GM12878 (cell line): ENCODE data around the gene ATP13A2. TPM values are rescaled to one million over a fixed set of nuclear protein-coding genes. Genes with fewer than 3 reads are reported as not detected.

ENCODE experiments used
- TAF1 ChIP-seq: IDR thresholded peaks from 2 replicates; pipeline ENCODE4 v1.6.1; 2011; ENCODE audit warnings: mild to moderate bottlenecking, low read depth, low read length, borderline replicate concordance
- TCF3 ChIP-seq: IDR thresholded peaks from 2 replicates; pipeline ENCODE4 v1.6.1; 2012; ENCODE audit warnings: low read depth, mild to moderate bottlenecking, low read length, borderline replicate concordance; ENCODE audit not compliant: insufficient read depth
- YBX1 ChIP-seq: fragments of 450-650 bp; IDR thresholded peaks from 2 replicates; pipeline ENCODE4 v1.6.1; 2016; ENCODE audit warnings: antibody characterized with exemption
- ZNF217 ChIP-seq: fragments of 450-650 bp; IDR thresholded peaks from 2 replicates; pipeline ENCODE4 v1.6.1; 2017; ENCODE audit warnings: antibody characterized with exemption, mild to moderate bottlenecking
- ZNF384 ChIP-seq: IDR thresholded peaks from 2 replicates; pipeline ENCODE4 v1.6.1; 2012; ENCODE audit warnings: low read depth, mild to moderate bottlenecking, low read length, improper control_type of control experiment, borderline replicate concordance
- polyA plus RNA-seq, 11 experiments: library from polyadenylated mRNA; depleted of rRNA in 4 of 11; unstranded in 6 of 11; stranded (reverse) in 5 of 11; fragments of >200 nt; fragmentation: Nextera tagmentation in 4 of 11; fragmentation: Illumina TruSeq in 1 of 11; extraction: Ambion mirVana in 4 of 11; extraction: Trizol in 1 of 11; gene quantifications; 1 replicate in 1 of 11; 2 replicates in 10 of 11; pipeline versions ENCODE4 v1.2.1 to v1.2.3, GENCODE V29; 2011 to 2016; ENCODE audit warnings: inconsistent platforms in 2 of 11, missing spikeins in 2 of 11, low read depth in 1 of 11
- total RNA-seq, 4 experiments: library from RNA; depleted of rRNA in 3 of 4; stranded (reverse); fragments of >200 nt in 3 of 4; fragmentation: Illumina TruSeq in 1 of 4; extraction: Trizol in 1 of 4; gene quantifications; 2 replicates each; pipeline versions ENCODE4 v1.2.1 to v1.2.3, GENCODE V29; 2013 to 2021
- TF ChIP-seq, protein P1 (sequence below): fragments of 450-650 bp; IDR thresholded peaks from 2 replicates; pipeline ENCODE4 v1.6.1; 2017; ENCODE audit warnings: borderline replicate concordance
- TF ChIP-seq, protein P2 (sequence below): fragments of 450-650 bp; formaldehyde crosslinking; IDR thresholded peaks from 2 replicates; pipeline ENCODE4 v1.5.0; 2022; ENCODE audit warnings: mild to moderate bottlenecking, missing genetic modification characterization
- TF ChIP-seq, protein P3 (sequence below): fragments of 450-650 bp; IDR thresholded peaks from 2 replicates; pipeline ENCODE4 v1.6.1; 2018; ENCODE audit warnings: borderline replicate concordance, mild to moderate bottlenecking; ENCODE audit not compliant: partially characterized antibody

The ATP13A2 gene
- total and polyA plus RNA-seq, 10 of the 15 experiments (the other 5 are each of a cell fraction or from before 2014, with no cell fraction given), result 0.24 to 30.5 (median 8.0) TPM

DNA sequence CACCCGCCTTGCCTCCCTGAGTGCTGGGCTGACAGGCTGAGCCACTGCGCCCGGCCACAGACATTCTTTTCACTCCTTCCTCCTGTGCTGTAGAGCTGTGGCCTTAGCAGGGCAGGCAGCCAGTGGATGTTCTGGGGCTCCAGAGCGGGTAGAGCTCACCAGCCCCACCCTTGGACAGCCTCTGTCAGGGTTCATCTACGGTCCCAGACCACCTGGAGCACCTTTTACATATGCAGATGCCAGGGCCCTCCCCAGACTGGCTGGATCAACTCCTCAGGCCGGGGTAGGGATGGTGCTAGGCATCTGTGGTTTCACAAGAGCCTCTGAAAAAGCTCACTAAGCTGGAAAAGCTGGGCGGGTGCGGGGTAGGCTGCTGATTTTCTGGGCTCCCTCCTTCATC is 4.6 kb downstream of the ATP13A2 start (continued):
- TF ChIP-seq, protein P1, sequence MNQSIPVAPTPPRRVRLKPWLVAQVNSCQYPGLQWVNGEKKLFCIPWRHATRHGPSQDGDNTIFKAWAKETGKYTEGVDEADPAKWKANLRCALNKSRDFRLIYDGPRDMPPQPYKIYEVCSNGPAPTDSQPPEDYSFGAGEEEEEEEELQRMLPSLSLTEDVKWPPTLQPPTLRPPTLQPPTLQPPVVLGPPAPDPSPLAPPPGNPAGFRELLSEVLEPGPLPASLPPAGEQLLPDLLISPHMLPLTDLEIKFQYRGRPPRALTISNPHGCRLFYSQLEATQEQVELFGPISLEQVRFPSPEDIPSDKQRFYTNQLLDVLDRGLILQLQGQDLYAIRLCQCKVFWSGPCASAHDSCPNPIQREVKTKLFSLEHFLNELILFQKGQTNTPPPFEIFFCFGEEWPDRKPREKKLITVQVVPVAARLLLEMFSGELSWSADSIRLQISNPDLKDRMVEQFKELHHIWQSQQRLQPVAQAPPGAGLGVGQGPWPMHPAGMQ, result no peak
- TF ChIP-seq TCF3, result no peak
- TF ChIP-seq YBX1, result no peak
- no peak for TF ChIP-seq ZNF384
- TF ChIP-seq, protein P2, sequence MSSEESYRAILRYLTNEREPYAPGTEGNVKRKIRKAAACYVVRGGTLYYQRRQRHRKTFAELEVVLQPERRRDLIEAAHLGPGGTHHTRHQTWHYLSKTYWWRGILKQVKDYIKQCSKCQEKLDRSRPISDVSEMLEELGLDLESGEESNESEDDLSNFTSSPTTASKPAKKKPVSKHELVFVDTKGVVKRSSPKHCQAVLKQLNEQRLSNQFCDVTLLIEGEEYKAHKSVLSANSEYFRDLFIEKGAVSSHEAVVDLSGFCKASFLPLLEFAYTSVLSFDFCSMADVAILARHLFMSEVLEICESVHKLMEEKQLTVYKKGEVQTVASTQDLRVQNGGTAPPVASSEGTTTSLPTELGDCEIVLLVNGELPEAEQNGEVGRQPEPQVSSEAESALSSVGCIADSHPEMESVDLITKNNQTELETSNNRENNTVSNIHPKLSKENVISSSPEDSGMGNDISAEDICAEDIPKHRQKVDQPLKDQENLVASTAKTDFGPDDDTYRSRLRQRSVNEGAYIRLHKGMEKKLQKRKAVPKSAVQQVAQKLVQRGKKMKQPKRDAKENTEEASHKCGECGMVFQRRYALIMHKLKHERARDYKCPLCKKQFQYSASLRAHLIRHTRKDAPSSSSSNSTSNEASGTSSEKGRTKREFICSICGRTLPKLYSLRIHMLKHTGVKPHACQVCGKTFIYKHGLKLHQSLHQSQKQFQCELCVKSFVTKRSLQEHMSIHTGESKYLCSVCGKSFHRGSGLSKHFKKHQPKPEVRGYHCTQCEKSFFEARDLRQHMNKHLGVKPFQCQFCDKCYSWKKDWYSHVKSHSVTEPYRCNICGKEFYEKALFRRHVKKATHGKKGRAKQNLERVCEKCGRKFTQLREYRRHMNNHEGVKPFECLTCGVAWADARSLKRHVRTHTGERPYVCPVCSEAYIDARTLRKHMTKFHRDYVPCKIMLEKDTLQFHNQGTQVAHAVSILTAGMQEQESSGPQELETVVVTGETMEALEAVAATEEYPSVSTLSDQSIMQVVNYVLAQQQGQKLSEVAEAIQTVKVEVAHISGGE (CRISPR knock-in tag), result no peak
- TF ChIP-seq, protein P3, sequence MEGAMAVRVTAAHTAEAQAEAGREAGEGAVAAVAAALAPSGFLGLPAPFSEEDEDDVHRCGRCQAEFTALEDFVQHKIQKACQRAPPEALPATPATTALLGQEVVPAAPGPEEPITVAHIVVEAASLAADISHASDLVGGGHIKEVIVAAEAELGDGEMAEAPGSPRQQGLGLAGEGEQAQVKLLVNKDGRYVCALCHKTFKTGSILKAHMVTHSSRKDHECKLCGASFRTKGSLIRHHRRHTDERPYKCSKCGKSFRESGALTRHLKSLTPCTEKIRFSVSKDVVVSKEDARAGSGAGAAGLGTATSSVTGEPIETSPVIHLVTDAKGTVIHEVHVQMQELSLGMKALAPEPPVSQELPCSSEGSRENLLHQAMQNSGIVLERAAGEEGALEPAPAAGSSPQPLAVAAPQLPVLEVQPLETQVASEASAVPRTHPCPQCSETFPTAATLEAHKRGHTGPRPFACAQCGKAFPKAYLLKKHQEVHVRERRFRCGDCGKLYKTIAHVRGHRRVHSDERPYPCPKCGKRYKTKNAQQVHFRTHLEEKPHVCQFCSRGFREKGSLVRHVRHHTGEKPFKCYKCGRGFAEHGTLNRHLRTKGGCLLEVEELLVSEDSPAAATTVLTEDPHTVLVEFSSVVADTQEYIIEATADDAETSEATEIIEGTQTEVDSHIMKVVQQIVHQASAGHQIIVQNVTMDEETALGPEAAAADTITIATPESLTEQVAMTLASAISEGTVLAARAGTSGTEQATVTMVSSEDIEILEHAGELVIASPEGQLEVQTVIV, result no peak
- no peak for TF ChIP-seq TAF1
- no peak for TF ChIP-seq ZNF217
